ENCODE results near the gene ZP1.
"Not testable (repeated sequence)": the region's sequence is repeated elsewhere in the genome, so short reads cannot be mapped to it uniquely, and the experiment has no call there.

Gene ZP1

DNA sequence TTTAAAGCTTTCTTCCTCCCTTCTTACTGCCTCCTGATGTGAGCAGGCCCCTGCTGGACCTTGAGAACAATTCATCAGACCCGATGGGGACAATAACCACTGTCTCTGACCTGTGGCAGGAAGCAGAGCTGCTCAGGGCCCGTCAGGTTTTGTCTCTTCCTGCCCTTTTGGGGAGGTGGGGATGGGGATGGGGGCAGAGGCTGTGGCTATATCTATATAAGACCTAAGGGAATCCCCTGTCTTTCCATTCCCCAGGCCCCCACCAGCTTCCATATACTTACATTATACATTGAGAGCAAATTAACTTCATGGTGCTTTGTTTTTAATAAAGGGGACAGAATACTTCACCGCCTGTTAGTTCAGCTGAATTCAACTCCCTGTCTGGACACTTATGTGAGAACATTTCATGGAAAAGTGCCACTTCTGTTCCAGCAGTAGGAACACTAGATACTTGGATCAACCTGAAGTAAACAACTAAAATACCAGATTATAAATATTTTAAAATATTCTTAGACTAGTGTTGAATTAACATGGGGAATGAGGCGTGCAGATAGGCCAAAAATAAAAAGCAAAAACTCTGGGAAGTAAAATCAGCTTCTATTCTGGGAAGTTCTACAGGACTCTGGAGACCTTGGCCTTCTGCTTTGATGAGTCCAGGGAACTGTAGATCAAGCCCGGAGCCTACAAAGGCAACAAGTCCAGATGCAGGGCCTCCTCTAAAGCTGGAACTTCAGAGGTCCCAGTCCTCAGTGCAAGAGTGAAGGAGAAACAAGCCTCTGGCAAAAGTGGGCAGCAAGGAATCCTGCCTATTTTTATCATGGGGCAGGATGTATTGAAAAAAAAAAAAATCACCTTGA is 11.1 kb downstream of the ZP1 start:
- DNase-seq (ENCODE audit: low spot score), result no peak

DNA sequence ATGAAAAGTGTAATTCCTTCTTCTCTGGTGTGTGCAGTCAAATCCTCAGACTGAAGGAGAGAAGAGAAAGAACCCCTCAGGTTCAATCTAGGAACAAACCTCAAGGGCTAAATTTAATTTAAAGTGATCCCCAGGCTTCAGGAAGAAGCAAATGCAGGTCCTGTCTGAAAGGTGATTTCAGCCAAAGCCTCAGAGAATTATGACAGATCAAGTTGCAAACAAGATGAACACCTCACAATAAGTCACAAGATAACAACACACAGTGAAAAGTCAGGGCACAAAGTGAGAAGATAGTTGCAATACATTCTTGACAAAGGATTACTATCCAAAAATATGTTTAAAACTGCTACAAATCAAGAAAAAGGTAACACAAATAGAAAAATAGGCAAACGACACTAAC is 11.8 kb downstream of the ZP1 start:
- no peak for DNase-seq (ENCODE audit: low spot score)

DNA sequence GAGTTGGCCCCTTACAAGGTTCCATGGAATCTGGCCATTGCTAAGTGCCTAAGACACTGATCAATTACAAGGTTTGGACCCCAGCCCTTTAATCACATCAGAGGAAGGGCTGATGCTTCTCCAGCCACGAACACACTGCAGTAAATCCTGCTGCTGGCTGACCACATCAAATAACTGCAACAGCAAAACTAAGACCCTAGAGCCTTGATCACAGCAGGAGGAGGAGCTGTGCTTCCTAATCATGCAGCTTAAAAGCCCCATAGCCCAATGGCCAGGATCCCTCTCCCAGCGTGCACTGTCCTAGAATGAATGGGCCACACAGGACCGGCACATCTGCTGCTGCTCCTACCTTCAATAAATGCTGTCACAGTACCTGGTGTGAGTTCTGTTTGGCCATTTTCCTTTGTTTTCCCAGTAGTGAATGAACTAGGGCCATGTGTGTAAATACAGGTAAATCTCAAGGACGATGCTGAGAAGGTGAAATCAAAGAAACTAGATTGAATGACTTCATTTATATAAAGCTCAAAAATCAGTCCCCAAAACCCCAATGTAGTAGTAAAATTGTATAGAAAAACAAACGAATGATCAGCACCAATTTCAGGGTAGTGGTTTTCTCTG is 12.7 kb downstream of the ZP1 start:
- no peak for DNase-seq (ENCODE audit: low spot score)

DNA sequence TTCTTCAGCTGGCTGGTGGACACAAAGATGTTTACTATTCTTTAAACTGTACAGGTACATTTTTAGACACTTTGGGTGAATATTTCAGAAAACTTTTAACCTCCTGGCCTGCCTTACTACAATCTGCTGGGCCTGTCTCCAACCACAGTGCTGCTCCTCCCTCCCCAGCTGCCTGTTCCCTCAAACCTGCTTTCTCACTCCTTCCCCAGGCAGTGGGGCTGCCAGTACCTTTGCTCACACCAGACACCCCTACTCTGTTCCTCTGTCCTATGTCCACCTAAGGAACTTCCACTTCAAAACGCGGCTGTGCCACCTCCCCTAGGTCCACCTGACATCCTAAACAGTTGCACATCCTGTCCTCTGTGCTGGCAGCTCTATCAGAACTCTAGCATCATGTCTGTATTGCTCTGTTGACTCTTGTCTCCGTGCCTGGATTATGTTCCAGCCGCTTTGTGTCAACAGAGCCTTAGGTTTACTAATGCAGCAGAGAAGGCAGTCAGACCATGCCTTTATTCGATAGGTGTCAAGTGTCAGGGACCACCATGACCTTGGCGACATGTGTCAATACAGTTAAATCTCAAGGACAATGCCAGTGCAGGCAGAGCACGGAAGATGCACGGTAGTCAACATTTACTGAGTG is 13.4 kb downstream of the ZP1 start:
- no peak for DNase-seq (ENCODE audit: low spot score)

DNA sequence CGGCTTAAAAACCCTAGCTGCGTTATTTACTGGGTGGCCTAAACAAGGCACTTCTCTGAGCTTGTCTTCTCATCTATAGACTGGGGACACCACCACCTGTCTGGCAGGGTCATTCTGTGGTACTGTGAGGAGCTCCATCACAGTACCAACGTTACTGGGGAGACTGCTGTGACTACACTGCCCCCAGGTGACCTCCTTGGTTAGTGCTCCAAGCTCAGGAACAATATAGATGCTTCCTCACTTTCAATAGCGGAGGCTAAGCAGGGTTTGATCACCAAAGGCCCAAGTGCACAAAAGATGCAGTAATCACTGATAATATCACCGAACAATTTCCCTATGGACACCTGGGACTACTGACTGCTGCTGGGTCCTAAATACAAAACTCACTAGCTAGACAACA is 20.2 kb downstream of the ZP1 start:
- peak; percentile 37 for DNase-seq (ENCODE audit: low spot score)

DNA sequence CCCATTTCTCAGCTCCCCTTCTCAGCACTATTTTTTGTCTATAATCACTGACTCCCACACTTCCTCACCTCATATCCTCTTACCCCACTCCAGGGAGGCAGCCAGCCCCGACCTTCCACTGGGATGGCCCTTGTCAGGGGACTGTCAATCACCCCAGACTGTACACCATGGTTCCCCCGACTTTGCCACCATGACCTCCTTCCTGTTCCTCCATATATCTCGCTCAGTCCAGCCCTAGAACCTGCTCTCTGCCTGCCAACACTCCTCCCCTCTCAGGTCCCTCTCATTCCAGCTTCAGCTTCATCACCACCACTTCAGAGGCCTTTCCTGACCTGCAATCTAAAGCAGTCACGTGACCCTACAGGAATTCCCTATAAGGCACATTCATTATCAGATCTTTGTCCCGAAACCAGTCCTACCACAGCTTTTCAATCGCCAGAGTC is 22.5 kb downstream of the ZP1 start:
- DNase-seq (ENCODE audit: low spot score), result no peak

- DNase-seq (ENCODE audit: low spot score), result no peak
These were observed 23.4 kb downstream of the ZP1 start for GRCh38 chr11:60890696-60891095.

- DNase-seq (ENCODE audit: low spot score), result peak; percentile 58
These were observed 23.9 kb downstream of the ZP1 start for GRCh38 chr11:60891103-60891741.

- DNase-seq (ENCODE audit: low spot score), result no peak
These were observed 28.3 kb downstream of the ZP1 start for GRCh38 chr11:60895687-60896086.

DNA sequence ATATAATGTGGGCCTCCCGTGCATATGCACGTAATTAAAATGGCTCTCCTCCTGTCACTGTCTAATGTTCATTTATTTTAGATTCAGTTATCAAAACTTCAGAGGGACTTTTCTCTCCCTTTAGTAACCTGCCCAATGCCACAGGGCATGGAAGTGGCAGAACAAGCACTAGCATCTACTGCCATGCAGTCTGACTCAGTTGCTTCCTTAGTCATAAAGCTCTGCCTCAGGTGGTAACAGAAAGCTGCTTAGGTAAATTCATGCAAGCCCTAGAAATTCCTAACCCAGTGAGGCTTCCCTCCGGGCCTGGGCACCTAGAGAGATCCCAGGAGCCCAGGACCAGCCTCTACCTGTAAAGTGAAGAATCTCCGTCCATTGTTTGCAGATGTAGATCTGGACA is 30.2 kb downstream of the ZP1 start:
- no peak for DNase-seq (ENCODE audit: low spot score)

DNA sequence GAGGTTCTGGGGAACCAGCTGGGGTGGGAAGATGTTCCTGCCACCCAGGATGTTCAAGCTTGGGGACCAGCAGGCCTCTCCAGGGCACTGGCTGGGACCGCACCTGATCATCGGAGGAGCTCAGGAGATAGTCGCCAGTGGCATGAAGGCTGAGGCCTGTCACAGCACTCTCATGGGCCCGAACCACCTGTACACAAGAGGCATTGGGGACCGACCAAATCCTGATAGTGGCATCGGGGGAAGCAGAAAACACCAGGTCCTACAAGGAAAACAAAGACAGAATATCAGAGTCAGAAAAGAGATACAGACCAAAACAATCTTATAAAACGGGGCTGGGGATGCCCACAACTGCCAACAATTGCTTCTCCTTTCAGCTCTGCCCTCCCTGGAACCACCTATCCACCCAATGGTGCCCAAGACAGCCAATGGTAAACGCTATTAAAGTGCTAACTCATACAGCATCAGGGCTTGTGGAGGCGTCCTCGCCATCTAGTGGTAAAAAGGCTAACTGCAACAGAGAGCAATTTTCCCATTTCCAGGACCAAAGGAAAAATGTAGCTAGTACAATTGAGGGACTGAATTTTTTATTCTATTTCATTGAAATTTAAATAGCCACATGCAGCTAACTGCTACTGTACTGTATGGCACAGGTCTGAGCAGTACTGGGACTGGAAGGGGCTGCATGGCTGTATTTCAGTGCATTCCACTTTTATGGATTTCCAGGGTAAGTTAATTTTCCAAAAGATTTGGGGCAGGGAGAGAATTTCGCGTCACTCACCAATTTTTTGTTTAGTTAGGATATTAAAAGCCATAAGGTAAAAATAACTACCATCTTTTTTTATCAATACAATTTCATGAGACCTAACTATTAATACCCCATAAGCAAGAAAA is 31.9 kb downstream of the ZP1 start:
- DNase-seq (ENCODE audit: low spot score), result peak; percentile 89

DNA sequence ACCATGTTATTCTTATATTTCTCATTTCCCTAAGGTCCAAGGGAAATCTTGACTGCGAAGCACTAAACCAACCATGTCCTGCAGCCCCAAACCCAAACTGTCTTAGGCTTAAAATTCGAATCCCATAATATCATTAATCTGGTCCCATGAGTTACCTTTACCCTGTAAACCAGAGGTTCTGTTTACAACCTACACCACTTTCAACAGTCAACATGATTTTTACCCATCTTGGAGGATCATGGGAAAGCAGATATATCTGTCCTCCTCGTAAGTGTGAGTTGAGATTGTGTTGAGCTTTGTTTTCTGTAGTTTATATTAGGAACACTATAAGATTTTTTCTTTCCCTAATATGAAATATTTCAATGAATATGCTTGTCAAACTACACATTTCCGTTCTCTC is 32.6 kb downstream of the ZP1 start:
- DNase-seq (ENCODE audit: low spot score), result no peak

GRCh38 chr11:60900673-60901404 is 33.5 kb downstream of the ZP1 start:
- no peak for DNase-seq (ENCODE audit: low spot score)

- no peak for DNase-seq (ENCODE audit: low spot score)
These were observed 35.3 kb downstream of the ZP1 start for GRCh38 chr11:60902625-60903024.

- no peak for DNase-seq (ENCODE audit: low spot score)
These were observed 37.7 kb downstream of the ZP1 start for GRCh38 chr11:60905047-60905446.

GRCh38 chr11:60905551-60906113 is 38.3 kb downstream of the ZP1 start:
- DNase-seq (ENCODE audit: low spot score), result peak; percentile 65

DNA sequence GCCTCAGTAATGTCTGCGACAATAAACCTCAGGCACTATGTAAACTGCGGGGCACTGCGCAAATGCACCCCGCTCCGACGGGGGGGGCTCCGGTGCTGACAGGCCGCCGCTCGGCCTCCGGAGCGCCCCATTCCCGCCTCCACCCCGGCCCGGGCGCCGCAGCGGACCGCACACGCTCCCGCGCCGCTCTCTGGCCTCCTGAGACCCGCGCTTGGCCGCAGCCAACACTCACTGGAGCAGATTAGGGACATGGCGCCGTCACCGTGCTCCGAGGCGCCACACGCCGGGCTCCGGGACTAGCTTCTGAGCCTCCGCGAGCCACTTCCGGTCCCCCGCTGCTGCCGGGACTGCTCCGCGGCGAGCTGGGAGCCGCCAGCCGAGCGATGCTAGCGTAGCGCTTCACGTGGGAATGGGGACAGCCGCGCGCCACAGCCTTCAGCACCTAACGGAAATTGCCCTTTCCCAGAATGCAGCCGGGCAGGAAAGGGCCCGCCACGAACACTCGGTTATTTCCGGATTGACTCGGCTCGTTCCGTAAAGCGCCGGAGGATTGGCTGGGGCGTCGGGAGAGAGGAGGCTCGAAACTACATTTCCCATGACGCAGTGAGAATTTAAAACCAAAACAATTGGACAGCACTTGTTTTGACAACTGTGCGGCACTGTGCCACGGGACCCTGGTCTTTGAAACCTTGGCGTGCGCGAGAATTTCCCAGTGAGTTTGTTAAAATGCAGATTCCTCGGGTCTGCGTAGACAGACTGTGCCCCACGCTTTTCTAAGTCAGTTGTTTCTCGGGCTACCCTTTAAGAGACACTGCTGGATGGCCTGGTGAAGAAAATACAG is 39.0 kb downstream of the ZP1 start, which contains the start of gene PRPF19:
Gene PRPF19, minus strand, starts transcription at position 454 of the 841 bp plus-strand sequence. Its CDS starts 203 bp downstream, at position 251.
- DNase-seq (ENCODE audit: low spot score), result peak; percentile 98

- no peak for DNase-seq (ENCODE audit: low spot score)
These were observed 41.5 kb downstream of the ZP1 start for GRCh38 chr11:60908803-60909202.

- not testable (repeated sequence) for DNase-seq (ENCODE audit: low spot score)
These were observed 42.4 kb downstream of the ZP1 start for GRCh38 chr11:60909680-60910280.

Data from hematopoietic multipotent progenitor cell treated with erythropoietin and hydrocortisone succinate and interleukin-3 and kit ligand, for 17 days (in vitro differentiated cells).